ENCODE measurements around the gene CYB561D1.

The CYB561D1 gene

DNA sequence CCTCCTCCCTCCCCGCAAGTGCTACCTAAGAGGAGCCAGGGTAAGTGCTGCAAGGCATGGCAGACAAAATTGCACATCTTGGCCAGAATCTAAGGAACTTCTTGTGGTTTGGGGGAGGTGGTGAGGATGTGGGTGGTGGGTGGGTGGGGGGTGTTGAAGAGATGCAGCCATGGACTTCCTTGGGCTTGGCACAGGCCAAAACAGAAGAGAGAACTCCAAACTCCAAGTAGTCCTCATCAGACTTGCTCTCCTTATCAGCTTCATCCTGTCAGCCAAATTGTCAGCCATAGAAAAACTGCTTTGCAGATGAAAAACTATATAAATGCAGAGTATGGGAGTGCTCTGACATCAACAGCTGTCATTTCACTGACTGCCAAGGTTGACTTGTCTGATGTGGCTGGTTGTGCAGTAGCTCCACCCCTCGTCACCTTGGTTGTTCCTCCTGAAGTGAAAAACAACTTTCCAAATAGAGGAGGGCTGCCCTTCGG, 8.5 kb downstream of the CYB561D1 start:
- no peak for DNase-seq

DNA sequence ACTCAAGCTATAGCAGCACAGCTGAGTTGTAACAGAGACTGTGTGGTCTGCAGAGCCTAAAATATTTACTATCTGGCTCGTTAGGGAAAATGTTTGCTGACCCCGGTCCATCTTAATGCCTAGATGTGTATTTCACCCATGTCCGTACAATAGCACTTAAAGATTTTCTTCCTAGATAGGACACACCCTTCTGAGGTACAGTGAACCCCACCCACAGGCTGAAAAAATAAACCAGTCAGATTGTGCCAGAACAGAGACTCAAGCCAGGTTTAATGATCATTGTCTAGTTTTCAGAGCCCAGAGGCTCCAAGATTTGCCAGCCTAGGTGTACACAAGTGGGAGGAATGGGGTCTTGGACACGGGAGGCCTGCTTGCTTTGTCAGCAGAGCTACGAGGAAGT, 10.0 kb downstream of the CYB561D1 start:
- DNase-seq: no peak

DNA sequence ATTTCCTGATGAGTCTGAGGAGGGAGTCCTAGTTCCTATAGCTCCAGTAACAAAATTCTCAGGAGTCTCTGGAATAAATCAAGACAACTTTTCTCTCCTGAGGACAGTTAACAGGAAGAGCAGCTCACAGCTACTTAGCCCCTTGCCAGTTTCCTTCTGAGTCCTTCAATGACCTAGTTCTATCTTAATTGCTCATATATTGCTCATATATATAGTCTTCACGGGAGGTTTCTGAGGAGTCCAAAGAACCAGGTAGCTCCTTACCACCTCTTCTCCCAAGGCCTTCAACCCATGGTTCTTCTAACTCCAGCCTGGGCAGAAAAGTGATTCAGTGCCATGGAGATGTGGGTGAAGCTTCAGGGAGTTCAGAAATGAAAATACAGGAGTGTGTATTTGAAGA, 11.1 kb downstream of the CYB561D1 start:
- DNase-seq: no peak

DNA sequence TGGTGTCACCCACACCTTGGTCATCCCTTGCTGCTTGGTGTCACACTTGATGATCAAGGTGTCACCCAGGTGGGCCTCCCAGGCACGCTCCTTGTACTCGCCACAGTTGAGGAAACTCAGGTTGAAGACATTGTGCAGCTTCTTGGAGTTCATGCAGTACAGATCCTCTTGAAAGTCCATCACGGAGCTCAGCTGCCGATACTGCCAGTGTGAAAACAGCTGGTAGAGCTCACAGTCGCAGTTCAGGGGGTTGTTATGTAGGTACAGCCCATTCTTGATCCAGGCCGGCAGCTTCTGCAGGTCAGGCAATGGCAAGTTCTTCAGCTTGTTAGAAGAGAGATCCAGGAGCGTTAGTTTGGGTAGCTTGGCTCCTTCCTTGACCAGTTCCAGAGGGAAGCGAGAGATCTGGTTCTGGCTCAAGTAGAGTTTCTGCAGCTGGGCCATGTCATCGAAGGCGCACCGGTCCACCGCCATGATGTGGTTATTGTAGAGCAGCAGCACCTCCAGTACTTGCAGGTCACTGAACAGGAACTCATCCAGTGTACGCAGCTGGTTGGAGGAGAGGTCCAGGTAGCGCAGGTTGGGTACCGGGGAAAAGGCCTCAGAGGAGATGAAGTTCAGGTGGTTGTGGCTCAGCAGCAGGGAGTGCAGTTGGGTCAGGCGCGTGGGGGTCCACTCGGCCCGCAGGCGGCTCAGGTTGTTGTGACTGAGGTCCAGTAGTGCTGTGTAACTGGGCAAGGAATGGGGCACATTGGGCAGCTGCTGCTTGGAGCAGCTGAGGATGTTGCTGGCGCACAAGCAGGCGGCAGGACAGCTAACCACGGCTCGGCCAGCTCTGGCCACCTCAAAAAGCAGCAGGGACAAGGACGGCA, 14.3 kb downstream of the CYB561D1 start:
- no peak for DNase-seq

DNA sequence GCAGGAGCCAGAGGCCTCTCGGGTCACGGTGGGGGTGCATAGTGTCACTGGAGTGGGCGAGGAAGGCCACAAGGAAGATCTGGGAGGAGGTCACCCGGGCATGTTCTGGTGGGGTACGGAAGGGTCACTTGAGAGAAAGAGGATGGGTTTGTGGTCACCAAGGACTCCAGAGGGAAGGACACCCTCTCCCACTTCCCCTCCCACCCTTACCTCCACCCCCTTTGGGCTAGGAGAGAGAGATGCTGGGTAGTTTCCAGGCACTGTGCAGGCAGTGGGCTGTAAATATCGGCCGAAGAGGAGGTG, 14.9 kb downstream of the CYB561D1 start:
- DNase-seq: no peak

DNA sequence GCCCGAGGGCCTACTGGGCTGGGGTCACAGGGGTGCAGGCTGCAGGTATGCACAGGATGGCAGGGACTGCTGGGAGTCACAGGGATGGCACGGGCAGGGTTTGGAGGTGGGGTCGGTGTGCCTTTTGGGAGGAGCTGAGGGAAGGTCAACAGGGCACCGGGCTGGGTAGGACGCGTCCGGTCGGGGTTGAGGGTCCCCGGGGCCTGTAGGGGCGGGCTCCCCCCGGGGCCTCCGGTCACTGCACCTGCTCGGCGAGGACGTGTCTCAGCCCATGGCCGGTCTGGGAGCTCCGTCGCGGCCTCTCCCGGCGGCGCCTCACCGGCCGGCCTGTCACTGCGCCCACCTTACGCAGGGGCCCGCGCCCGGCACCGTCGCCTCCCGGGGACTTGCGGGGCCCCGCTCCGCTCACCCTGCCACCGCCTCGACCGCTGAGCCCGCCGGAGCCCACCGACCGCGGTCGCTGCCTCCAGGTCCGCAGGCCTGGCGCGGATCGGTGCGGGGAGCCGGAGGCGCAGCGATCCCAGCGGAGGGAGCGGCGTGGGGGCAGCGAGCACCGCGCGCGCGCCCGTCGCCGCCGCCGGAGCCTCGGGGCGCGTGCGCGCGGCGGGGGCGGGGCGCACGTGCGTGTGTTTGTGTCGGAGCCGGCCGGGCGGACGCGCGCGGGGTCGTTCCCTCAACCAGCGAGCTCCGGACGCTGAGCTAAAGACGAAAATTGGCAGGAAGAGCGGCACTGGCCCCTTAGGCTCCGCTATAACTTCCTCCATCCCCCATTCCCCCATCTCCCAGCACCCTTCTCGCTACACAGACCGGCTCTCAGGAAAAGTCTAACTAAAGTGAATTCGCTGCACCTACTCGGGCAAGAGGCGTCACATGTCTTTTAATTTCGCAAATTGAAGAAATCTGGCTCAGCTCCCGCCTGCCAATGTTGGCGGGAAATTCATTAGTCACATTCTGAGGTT, 15.6 kb downstream of the CYB561D1 start, which contains the start of gene AMIGO1:
AMIGO1 (minus strand) TSS at position 552 of the 959 bp plus-strand sequence. CDS start 815 bp downstream, outside the sequence.
- DNase-seq: peak; percentile 63

DNA sequence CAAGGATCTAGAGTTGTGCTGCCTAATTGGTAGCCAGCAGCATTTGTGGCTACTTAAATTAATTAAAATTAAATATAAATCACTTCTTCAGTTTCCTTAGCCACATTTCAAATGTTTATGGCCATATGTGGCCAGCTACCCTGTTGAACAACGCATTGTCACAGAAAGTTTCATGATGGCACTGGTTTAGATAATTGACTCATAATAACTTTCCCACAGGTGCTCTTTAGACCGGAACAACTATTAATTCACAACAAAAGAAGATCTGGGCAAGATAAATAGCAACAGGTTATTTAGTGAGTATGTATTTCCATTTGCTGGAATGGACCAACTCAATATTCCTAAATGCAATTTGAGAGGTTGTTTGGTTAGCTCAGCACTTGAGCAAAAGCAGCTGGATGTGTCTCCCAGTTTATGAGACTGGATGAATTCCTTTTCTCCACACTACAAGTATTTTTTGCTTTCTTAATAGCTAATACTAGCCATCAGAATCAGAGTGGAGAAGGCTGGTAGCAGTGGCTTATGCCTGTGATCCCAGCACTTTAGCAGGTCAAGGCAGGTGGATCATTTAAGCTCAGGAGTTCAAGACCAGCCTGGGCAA, 19.3 kb downstream of the CYB561D1 start:
- DNase-seq: peak; percentile 67

DNA sequence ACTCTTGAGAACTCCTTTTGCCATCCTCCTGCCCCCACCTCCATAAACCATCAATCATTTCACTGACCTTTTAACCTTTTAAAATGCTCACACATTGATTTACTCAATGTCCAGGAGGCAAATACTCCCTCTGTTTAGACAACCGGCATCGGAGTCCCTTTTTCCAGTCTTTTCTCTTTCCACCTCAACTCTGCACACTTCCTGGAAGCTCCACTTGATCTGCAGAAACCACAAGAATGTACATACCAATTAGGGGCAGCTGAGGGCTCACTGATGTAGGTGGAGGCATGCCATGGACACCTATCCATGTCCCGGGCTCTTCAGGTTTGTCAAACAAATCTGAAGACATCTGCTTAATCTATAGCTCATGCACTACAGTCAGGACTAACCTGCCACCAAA, 21.0 kb downstream of the CYB561D1 start:
- no peak for DNase-seq

DNA sequence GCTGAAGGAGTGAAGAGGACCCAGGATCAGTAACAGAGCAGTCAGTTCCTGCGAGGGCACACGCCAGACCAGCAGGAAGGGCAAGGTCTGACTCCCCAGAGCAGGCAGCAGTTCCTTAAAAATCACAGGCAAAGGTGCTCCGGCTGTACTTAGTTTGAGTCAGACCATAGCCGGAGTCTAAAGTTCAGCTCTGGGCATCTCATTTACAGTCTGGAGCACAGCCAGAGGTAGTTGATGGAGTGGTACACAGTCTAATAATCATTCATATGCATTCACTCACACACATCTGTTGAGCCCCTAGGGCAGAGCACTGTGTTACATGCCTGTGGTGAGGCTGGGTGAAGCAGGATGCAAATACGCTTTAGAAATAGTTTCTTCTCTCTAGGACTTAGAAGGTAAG, 23.0 kb downstream of the CYB561D1 start:
- DNase-seq: no peak

DNA sequence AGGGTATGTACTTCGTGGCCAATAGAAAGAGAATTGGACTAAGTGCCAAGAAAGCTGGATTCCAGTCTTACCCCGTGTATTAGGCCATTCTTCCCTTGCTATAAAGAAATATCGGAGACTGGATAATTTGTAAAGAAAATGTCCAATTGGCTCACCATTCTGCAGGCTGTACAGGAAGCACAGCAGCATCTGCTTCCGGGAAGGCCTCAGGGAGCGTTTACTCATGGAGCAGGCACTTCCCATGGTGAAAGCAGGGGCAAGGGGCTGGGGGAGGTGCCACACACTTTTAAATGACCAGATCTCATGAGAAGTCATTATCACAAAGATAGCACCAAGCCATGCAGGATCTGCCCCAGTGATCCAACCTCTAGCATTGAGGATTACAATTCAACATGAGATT, 23.4 kb downstream of the CYB561D1 start:
- no peak for DNase-seq

DNA sequence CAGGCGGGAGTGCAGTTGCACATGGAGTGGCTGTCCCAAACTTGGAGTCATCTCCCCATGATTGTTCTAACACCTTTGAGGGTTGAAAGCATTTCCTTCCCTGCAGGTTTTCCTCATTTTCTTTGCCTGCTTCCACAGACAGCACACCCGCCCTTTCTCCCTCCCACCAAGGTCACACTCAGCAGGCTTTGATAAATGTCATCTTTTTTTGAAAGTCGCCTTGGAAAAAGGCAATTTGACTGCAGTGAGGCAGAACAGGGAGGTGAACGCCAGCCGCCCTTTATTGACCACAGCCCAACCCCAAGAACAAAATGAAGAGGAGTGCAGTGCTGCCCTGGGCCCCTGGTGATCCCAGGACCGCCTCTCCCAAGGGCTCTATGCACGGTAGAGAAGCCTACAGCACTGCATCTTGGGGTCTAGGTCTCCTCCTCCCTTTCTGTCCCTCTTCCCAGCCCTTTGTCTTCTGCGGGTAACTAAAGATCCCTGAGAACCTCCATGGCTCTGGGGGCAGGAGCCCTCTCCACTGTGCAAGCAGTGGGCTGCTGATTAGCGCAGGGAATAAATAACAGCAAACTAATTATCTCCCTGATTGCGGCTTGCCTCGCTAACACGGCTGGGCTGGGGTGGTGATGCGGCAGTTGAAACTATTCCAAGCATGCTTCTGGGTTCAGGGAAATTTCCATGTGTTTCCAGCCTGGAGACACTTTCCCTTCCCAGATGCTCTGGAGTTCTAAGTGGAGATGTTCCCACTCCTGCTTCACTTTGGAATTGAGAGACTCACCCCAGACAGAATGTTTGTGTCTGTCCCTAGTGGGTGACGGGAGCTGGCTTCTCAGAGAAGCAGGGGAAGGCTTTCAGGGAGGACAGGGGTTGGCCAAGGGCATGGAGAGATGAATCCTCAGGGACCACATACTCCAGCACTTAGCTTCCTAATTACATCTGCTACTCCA, 27.4 kb downstream of the CYB561D1 start:
- no peak for DNase-seq

DNA sequence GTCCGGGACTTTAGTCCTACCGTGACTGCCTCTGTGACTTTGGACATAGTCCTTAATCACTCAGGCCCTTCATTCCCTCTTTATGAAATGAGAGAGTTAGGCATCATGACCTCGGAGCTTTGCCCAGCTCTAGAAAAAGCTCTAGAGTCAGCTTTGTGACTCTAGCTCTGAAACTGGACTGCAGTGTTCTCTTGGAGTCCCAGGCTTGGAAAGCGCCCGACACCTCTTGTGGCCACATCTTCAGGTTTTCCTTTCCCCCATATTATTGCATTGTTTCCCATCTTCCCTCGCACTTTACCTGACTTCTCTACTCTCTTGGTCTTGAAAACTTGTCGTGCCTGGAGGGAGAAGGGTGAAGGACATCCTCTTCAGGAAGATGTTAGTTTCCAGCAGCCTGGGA, 28.1 kb downstream of the CYB561D1 start:
- DNase-seq: no peak

DNA sequence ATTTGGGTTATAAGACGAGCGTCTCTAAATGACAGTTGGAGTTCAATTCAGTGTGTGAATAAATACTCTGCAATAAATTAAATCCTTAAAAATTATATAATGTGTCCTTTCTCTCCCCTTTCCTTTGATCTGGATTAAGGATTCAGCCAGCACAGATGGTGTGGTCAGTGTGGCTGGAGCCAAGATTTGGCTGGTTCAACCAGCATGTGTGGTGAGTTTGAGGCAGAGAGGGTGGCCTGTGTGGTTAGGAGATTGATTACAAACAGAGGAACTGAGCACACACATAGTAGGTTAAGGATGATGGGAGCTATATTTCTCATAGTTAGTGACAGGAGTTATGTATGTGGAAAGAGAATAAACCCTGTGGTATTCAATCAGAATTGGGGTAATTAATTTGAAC, 29.8 kb downstream of the CYB561D1 start:
- no peak for DNase-seq

DNA sequence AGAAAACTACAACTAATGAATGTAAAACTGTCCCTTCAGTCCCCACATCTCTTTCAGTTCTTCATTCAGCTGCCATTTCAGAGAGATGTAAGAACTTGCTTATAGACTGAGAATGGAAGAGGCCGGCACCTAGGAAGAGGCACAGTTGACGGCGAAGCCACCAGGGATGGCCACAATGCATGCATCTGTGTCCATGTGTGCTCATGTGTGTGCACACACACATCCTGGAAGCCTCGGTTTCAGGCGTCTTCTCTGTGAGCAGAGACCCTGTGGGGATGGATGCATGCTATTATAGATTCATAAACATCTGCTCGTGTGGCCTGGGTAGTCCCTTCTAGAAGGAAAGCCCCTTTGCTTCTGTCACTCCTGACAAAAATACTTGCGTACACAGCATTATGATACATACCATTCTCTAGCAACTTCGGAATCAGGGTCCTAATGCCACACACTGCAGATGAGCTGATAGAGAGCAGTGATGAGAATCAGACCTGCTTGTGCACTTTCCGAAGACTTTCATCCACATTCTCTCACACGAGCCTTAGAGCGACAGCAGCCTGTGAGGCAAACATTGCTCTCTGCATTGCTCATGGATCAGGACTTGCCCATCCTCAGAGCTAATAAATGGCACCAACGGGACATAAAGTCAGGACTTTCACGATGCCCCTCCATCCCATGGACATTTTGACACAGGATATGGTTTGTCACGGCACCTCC, 33.4 kb downstream of the CYB561D1 start:
- DNase-seq: no peak

DNA sequence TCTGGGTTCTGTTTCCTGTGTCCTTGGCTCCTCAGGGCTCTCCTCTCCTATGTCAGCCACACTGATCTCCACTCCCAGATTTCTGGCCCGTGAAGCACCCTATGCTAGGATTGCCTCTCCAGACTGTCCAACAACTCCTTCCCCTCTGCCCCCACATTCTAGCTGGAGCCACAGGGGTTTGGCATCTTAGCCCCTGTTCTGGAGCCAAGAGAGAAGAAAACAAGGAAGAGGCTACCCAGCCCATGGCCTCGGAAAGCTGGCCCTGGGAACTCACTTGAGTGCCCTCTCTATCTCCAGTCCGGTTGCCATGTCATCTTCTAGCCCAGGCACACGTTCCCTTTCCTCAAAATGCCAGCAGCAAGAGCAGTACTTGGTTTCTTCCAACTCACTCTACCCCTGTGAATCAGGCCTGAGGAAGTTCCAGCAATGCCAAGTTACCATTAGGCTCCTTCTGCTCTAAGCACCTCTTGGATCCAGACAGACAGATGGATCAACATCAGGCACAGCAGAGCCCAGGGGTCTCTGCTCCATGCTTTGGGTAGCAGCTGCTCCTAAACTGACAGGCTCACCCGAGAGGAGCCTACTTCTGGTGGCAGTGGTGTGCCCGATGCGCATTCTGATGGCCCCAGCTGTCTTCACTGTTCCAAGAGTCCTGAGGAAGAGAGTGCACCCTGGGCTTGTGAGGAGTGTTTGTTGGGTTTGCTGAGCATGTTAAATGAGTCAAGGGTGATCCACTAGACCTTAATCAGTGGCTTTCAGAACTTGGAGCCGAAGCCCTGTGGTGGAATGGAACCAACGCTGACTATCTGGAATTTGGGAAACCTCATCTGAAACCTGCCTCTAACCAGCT, 34.2 kb downstream of the CYB561D1 start:
- DNase-seq: no peak

DNA sequence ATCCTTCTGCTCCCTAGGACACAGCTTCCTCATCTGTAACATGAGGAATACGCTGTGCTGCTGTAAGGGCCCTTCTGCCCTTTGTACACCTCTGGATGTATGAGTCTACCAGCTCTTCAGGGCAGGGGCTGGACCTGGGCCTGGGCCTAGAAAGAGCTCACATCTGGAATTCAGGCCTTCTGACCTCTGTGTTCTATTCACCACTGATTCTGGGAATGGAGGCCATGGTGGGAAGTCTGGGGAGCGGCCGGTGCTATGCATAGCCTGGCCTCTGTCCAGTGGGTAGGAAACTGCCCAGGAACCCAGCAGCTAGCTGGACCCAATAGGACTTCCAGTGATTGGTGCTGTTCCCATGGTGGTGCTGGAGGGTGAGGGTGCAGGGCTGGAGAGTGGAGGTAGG, 34.8 kb downstream of the CYB561D1 start:
- DNase-seq: no peak

DNA sequence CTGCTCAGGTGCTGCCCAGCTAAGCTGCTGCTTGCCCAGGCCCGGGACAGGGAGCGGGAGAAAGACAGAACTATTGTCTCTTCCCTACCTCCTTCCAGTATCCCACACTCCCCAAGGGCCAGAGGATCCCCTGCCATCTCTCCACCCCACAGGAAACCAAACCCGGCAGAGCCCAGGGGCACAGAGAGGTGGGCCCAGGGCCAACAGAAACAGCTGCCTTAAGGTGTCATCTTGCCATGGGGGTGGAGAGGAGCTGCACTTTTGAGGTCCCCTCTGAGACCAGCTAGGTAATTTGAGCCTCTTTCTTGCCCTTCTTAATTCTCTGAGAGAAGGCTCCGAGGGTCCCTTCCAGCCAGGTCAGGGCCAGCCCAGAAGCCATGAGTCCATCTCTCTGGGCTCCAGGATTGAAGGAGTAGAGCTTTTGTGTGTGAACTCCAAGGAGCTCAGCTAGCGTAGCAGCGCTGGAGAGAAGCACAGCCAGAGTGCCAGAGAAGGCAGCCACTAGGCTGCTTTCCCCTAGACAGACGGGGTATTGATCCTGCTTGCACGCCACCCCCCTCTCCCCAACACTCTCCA, 36.1 kb downstream of the CYB561D1 start:
- DNase-seq: peak; percentile 44

DNA sequence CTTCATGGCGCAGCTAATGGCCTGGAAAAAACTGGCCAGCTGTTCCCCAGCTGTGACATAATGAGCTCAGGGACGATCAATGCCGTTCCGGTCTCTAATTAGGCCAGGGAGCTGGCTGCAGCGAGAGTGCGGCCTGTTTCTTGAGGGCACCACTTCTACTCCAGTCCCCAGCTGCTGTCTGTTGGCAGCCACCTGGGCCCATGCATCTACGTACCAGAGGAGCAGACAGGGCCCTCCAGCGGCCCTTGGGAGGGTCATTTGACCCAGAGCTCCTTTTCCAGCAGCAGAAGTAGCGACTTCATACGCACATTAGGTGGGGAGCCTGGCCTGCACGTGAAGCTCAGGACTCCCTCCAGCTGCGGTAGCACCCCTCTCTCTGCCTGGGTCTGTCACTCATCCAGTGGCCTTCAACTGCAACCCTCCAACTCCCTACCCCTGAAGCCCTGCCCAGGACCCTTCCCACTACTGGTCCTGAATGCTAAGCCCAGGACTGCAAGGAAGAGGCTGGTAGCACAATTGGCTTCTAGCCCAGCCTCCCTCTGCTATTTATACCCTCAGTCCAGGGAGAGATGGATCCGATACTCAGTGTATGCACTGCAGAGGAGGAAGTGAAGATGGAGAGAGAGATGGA, 36.7 kb downstream of the CYB561D1 start:
- DNase-seq: peak; percentile 68

DNA sequence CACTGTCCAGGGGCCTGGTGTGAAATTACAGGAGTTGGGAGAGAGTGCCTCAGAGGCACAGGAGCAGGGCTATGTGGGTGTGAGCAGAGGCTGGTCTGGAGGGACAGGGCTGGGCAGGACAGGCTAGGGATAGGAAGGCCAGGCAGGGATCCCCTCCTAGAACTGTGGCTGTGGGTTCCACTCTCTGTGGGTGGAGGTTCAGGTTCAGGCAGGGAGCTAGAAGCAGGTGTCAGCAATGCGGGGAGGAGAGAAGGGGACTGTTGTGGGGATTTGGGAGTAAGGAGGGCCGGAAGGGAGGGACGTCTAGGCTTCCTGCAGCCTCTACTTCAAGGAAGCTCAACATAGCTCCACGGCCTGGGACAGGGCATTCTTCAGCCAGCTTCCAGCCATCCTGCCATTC, 37.5 kb downstream of the CYB561D1 start:
- no peak for DNase-seq
